ENCODE data around the gene LIMD2. TPM values are rescaled to one million over a fixed set of nuclear protein-coding genes. Genes with fewer than 3 reads are reported as not detected.
"Not testable (repeated sequence)": the region's sequence is repeated elsewhere in the genome, so short reads cannot be mapped to it uniquely, and the experiment has no call there.

LIMD2 gene
- total RNA-seq, 1 experiment from 2014 or later = 19.4 TPM

DNA sequence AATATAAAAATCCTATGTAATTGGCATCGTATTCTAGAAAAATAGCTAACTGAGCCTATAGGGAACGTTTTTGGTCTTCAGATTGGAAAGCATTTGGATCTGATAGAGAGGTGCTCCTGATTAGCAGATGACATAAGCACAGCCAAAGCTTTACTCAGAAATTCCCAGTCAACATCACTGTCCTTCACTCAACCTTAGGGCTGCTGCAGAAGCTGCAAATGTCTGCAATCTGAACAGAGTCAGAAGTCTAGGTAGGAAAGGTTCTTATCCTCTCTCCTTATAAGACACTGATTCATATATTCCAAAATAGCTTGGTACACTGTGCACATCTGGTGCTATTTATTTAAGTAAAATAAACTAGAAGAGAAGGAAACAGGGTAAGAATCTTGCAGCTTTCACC is 22.5 kb upstream of the LIMD2 start:
- Histone ChIP-seq H3K9me2 (replicated peaks; ENCODE audit: low read length) (no peaks in the 10 kb centered on the region), H3K9me3 (ENCODE audit: low read length) (no peaks in the 10 kb centered on the region), H2AFZ (ENCODE audit: low read length) (no peak overlapping the region), H3K36me3 (ENCODE audit: low read depth, low read length) (peaks cover 14% of the 10 kb centered on the region; the same call in 1 of the 2 replicates), H3K4me3 (ENCODE audit: low read length) (no peak overlapping the region), H3F3A (ENCODE audit: low read length, unreplicated experiment) (no peaks in the 10 kb centered on the region), H4K20me1 (ENCODE audit: low read length) (no peaks in the 10 kb centered on the region; the same call in 1 of the 2 replicates), H3K27me3 (ENCODE audit: low read length) (no peaks in the 10 kb centered on the region), H3K27ac (ENCODE audit: low read length) (no peak overlapping the region), H3K9ac (ENCODE audit: low read length) (no peak overlapping the region), H3K4me2 (ENCODE audit: low read length) (no peak overlapping the region), H3K4me1 (ENCODE audit: insufficient read depth, low read length) (no peaks in the 10 kb centered on the region), H3K79me2 (ENCODE audit: low read length) (no peaks in the 10 kb centered on the region)
- intact Hi-C loops (cut with micrococcal nuclease) = no loop called here
- no peak for DNase-seq
- no peak for ATAC-seq
- ChIA-PET POLR2A (ENCODE audit: unreplicated experiment) (interaction anchor here (0.6 to 0.7 kb wide), 2 partner anchors 488 to 1132 kb away, joined by 5 read pairs; no protein-coding TSS in a partner anchor), CTCF (no interaction called here)
- no peak for TF ChIP-seq EZH2 (IDR thresholded peaks at IDR 0.05; ENCODE audit: low read length, unreplicated experiment)
- TF ChIP-seq, protein P1, sequence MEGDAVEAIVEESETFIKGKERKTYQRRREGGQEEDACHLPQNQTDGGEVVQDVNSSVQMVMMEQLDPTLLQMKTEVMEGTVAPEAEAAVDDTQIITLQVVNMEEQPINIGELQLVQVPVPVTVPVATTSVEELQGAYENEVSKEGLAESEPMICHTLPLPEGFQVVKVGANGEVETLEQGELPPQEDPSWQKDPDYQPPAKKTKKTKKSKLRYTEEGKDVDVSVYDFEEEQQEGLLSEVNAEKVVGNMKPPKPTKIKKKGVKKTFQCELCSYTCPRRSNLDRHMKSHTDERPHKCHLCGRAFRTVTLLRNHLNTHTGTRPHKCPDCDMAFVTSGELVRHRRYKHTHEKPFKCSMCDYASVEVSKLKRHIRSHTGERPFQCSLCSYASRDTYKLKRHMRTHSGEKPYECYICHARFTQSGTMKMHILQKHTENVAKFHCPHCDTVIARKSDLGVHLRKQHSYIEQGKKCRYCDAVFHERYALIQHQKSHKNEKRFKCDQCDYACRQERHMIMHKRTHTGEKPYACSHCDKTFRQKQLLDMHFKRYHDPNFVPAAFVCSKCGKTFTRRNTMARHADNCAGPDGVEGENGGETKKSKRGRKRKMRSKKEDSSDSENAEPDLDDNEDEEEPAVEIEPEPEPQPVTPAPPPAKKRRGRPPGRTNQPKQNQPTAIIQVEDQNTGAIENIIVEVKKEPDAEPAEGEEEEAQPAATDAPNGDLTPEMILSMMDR (conservative IDR thresholded peaks at IDR 0.05; ENCODE audit: low read depth, low read length) = no peak
- BruUV-seq (replicated peaks) = no TSS peak

DNA sequence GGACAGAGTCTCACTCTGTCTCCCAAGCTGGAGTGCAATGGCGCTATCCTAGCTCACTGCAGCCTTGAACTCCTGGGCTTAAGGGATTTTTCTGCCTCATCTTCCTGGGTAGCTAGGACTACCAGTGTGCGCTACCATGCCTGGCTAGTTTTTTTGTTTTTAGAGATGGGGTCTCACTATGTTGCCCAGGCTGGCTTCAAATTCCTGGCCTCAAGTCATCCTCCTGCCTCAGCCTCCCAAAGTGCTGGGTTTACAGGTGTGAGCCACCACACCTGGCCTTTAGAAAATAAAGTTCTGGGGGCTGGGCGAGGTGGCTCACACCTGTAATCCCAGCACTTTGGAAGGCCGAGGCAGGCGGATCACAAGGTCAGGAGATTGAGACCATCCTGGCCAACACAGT is 20.3 kb upstream of the LIMD2 start:
- CTCF ChIA-PET; H3K4me2 ChIP-seq (ENCODE audit: low read length); POLR2A ChIA-PET (ENCODE audit: unreplicated experiment); H3K9me2 ChIP-seq (replicated peaks; ENCODE audit: low read length); DNase-seq; H3K27ac ChIP-seq (ENCODE audit: low read length); H3K27me3 ChIP-seq (ENCODE audit: low read length); H3K4me3 ChIP-seq (ENCODE audit: low read length); BruUV-seq (replicated peaks); H3K4me1 ChIP-seq (ENCODE audit: insufficient read depth, low read length); H4K20me1 ChIP-seq (ENCODE audit: low read length); H3K9me3 ChIP-seq (ENCODE audit: low read length); H2AFZ ChIP-seq (ENCODE audit: low read length); H3F3A ChIP-seq (ENCODE audit: low read length, unreplicated experiment); ATAC-seq; intact Hi-C loops (cut with micrococcal nuclease); H3K9ac ChIP-seq (ENCODE audit: low read length); H3K79me2 ChIP-seq (ENCODE audit: low read length); H3K36me3 ChIP-seq (ENCODE audit: low read depth, low read length): not testable (repeated sequence)

DNA sequence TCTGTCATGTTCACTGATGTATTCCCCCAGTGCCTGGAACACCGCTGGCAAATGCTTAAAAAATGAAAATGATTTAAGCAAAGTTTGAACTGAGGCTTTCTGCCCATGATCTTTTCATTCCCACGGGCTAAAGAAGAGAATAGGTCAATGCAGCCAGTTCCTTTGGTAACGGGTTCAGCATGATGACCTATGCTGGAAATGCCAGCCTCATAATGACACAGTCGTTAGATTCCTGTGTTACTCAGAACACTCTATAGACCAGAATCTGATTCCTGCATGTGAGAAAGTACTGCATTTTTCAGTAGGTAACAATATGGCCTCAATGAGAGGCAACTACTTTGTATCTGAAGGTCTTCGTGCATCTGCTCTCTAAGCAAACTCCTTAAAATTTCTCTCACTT is 19.1 kb upstream of the LIMD2 start:
- CTCF ChIA-PET = no interaction called here
- no peaks in the 10 kb centered on the region for H3K79me2 ChIP-seq (ENCODE audit: low read length)
- no peaks in the 10 kb centered on the region for H3K9me2 ChIP-seq (replicated peaks; ENCODE audit: low read length)
- no peak overlapping the region for H3K27ac ChIP-seq (ENCODE audit: low read length)
- TF ChIP-seq, protein P1 (conservative IDR thresholded peaks at IDR 0.05; ENCODE audit: low read depth, low read length) = no peak
- TF ChIP-seq EZH2phosphoT487 (IDR thresholded peaks at IDR 0.05; ENCODE audit: borderline replicate concordance, low read length) (no peak), EZH2 (IDR thresholded peaks at IDR 0.05; ENCODE audit: low read length, unreplicated experiment) (no peak)
- ATAC-seq = no peak
- no peak overlapping the region for H3K4me2 ChIP-seq (ENCODE audit: low read length)
- BruUV-seq (replicated peaks) = no TSS peak
- no peaks in the 10 kb centered on the region for H3K27me3 ChIP-seq (ENCODE audit: low read length)
- H3K9me3 ChIP-seq (ENCODE audit: low read length) = no peaks in the 10 kb centered on the region
- H3K36me3 ChIP-seq (ENCODE audit: low read depth, low read length) = no peaks in the 10 kb centered on the region
- H3K4me1 ChIP-seq (ENCODE audit: insufficient read depth, low read length) = no peaks in the 10 kb centered on the region
- no peaks in the 10 kb centered on the region for H4K20me1 ChIP-seq (ENCODE audit: low read length)
- H3K9ac ChIP-seq (ENCODE audit: low read length) = no peak overlapping the region
- intact Hi-C loops (cut with micrococcal nuclease) = no loop called here
- POLR2A ChIA-PET (ENCODE audit: unreplicated experiment) = no interaction called here
- no peak overlapping the region for H3K4me3 ChIP-seq (ENCODE audit: low read length)
- H2AFZ ChIP-seq (ENCODE audit: low read length) = no peak overlapping the region
- no peak for DNase-seq
- no peaks in the 10 kb centered on the region for H3F3A ChIP-seq (ENCODE audit: low read length, unreplicated experiment)

All from PC-3 (cell line).